Measurements from ENCODE around the gene NEDD4L. TPM values are rescaled to one million over a fixed set of nuclear protein-coding genes. Genes with fewer than 3 reads are reported as not detected.

NEDD4L gene
- polyA plus RNA-seq, 4 donors, result 97.0 to 165 (median 131) TPM

GRCh38 chr18:58325494-58325893 lies 281.5 kb downstream of the NEDD4L start:
- no peak for DNase-seq (ENCODE audit: low read depth in 4 of 4, low spot score in 2 of 4)

- DNase-seq (ENCODE audit: low read depth in 4 of 4, low spot score in 2 of 4), result no peak
Observed at GRCh38 chr18:58334061-58334460, 290.0 kb downstream of the NEDD4L start.

DNA sequence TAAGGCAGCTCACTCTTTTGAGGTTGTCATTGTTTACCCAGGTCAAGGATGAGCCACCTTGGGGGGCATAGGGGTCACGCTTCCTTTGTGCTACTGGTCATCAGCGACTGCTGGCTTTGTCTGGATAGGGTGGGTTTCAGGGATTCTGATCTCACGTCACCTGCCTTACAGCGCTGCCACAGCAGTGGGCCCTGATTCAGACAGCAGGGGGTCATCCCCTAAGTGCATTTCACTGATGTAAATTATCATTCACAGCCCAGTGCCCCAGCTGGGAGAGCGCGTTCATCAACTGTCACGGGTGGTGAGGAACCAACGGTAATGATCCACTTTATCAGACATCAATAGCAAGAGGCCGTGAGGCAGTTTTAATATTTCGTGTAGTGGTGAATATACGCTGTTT lies 291.2 kb downstream of the NEDD4L start:
- no peak for DNase-seq (ENCODE audit: low read depth in 4 of 4, low spot score in 2 of 4)

DNA sequence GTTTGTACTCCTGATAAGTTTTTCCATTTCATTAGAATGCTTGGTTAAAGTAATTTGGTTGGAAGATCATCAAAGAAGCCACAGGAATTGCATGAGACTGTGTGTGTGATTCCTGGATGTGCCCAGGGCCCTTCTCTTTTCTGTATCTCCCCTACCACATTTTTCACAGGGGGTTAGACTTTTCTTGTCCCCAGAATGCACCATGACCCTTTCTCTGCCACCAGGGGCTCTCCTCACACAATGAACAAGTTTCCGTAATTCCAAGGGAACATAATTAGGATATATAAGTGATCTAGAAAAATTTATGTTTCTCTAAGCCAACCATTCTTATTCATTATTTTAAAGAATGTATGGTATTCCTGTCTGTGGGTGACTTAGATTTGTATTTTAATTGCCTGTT lies 291.8 kb downstream of the NEDD4L start:
- DNase-seq (ENCODE audit: low read depth in 4 of 4, low spot score in 2 of 4), result no peak

DNA sequence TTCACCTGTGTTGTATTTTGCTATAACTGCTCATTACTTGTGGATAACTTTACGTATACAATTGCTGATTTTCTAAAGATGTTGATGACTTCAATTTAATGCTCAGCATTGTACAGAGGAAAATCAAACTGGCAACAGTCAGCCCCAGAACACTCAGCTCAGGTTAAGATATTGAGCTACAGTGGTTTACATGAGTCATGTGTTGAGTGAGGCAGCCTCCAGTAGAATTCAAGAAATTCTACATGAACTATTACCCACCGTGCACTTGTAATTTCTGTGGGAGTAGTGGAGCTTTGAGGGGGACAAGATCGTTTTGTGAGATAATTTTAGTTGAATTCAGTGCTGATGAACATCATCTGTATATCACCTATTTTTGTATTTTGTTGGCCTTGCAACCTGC lies 292.6 kb downstream of the NEDD4L start:
- DNase-seq (ENCODE audit: low read depth in 4 of 4, low spot score in 2 of 4), result no peak

DNA sequence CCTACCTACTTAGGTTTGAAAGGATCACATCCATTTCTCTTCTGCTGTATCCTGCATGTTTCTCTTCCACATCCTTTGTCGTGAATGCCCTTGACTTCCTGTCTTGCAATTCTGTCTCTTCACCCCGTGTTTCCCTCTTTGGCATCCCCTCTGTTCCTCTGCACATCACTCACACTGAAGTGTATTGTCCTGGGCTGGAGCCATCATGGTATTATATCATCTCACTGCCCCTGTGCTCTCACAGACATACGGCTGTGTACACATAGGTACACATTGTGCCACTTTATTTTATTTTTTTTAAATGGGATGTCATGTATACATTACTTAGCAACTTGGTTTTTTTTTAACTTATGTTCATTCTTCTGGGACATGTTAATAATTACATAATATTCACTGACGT lies 293.3 kb downstream of the NEDD4L start:
- no peak for DNase-seq (ENCODE audit: low read depth in 4 of 4, low spot score in 2 of 4)

GRCh38 chr18:58337686-58338085 lies 293.7 kb downstream of the NEDD4L start:
- no peak for DNase-seq (ENCODE audit: low read depth in 4 of 4, low spot score in 2 of 4)

- DNase-seq (ENCODE audit: low read depth in 4 of 4, low spot score in 2 of 4), result no peak
Observed at GRCh38 chr18:58338141-58338540, 294.1 kb downstream of the NEDD4L start.

- DNase-seq (ENCODE audit: low read depth in 4 of 4, low spot score in 2 of 4), result no peak
Observed at GRCh38 chr18:58338961-58339592, 295.1 kb downstream of the NEDD4L start.

- DNase-seq (ENCODE audit: low read depth in 4 of 4, low spot score in 2 of 4), result no peak
Observed at GRCh38 chr18:58339890-58340289, 295.9 kb downstream of the NEDD4L start.

- DNase-seq (ENCODE audit: low read depth in 4 of 4, low spot score in 2 of 4), result no peak
Observed at GRCh38 chr18:58341916-58342315, 297.9 kb downstream of the NEDD4L start.

GRCh38 chr18:58344080-58344670 lies 300.1 kb downstream of the NEDD4L start:
- DNase-seq (ENCODE audit: low read depth in 4 of 4, low spot score in 2 of 4), result no peak

DNA sequence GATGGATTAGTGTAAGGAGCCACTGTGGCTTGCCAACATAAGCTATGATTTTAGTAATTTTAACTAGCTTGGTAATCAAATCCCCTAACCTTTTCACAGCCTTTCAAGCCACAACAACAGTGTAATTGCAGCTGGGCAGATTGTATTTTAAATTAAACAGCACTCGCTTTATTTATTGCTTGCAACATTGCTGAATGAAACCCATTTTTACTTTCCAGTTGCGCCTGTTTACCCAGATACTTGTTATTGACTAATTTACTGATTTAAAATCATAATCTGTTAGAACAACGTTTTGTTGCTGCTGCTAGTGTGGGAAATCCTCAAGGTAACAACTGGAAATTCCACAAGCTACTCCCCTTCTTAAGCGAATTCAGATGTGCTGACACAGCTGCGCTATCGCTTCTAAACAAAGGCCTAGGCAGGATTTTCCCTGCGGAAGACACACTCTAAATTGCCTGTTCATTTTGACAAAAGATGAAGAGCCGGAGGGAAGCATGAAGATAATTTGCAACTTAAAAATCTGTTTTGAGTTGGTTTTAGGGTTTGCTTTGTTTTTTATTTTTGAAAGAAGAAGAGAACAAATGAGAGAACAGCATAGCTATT lies 300.9 kb downstream of the NEDD4L start:
- DNase-seq (ENCODE audit: low read depth in 4 of 4, low spot score in 2 of 4), result peak in 1 of 4 donors; percentile 36

- no peak for DNase-seq (ENCODE audit: low read depth in 4 of 4, low spot score in 2 of 4)
Observed at GRCh38 chr18:58345875-58346274, 301.8 kb downstream of the NEDD4L start.

- no peak for DNase-seq (ENCODE audit: low read depth in 4 of 4, low spot score in 2 of 4)
Observed at GRCh38 chr18:58347135-58347534, 303.1 kb downstream of the NEDD4L start.

DNA sequence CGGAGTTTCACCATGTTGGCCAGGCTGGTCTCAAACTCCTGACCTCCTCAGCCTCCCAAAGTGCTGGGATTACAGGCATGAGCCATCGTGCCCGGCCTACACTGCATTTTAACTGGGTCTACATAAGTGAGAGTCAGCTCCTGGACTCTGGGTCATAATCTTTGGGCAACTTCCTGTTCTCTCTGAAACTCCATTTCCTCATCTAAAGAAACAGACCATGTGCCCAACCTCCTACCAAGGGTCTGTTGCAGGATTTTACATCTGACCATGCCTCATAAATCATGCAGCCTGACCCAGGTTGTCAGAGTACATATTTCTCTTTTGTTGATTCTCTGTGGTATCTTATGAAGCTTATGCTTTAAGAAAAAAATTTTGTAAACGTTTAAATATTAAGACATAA lies 304.5 kb downstream of the NEDD4L start:
- DNase-seq (ENCODE audit: low read depth in 4 of 4, low spot score in 2 of 4), result no peak

GRCh38 chr18:58348951-58349350 lies 304.9 kb downstream of the NEDD4L start:
- no peak for DNase-seq (ENCODE audit: low read depth in 4 of 4, low spot score in 2 of 4)

- no peak for DNase-seq (ENCODE audit: low read depth in 4 of 4, low spot score in 2 of 4)
Observed at GRCh38 chr18:58349650-58350049, 305.6 kb downstream of the NEDD4L start.

DNA sequence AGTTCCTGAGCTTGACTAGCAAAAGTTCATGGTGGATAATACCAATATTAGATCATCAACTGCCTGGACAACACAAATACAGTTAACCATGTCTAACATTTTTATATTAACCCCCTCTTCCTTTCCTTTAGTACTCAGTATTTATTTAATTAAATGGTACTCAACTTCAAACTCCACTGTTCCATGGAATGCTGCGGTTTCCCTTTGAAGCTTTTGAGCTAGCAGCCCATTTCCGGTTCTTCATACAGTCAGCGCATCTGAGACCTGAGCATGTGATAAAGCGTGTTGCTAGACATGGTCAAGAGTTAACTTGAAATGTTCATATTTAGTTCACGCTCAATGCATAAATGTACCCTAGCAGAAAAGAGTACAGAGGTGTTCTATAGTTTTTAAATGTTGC lies 306.5 kb downstream of the NEDD4L start:
- no peak for DNase-seq (ENCODE audit: low read depth in 4 of 4, low spot score in 2 of 4)

DNA sequence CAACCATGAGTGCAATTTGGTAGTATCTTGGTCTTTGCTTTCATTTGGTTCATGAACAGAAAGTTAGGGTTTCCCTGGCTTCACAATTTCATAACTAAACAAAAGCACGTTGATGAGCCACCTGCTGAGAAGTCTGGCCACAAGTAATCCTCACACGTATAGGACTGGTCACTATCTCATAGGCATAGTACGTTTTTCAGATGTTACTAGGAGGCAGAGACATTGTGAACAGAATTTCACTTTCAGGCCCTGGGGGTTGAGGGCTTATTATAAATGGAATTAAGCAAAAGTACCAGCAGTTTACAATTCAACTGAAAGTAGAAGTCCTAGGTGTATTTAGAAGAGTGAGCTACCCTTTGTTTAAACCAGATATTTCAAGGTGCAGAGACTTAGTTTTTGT lies 307.8 kb downstream of the NEDD4L start:
- no peak for DNase-seq (ENCODE audit: low read depth in 4 of 4, low spot score in 2 of 4)

DNA sequence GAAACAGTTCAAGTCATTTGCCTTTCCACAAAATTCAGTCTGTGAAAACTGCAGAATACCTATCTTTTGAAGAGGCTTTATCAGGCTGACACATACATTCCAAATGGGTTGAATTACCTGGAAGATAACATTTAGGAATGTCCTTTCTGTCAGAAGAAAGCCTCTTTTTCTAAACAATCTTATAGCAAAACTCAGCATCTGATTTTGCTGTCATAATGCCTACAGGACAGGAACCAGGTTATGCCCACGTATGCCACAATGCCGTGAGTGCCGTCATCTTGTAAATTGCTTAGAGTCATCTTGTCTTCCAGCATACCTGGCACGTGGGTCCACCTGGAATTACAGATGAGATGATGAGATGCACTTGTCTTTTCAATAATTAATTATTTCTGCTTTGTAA lies 309.6 kb downstream of the NEDD4L start:
- no peak for DNase-seq (ENCODE audit: low read depth in 4 of 4, low spot score in 2 of 4)

GRCh38 chr18:58354051-58354450 lies 310.0 kb downstream of the NEDD4L start:
- DNase-seq (ENCODE audit: low read depth in 4 of 4, low spot score in 2 of 4), result no peak

Data from left renal cortex interstitium (tissue), 4 donors.